NB4 (cell line): ENCODE data around the gene AIG1.

Source experiments
- CTCF ChIP-seq: IDR thresholded peaks from one replicate; pipeline ENCODE4 v1.5.1; 2012; ENCODE audit warnings: low read depth, low read length
- MAX ChIP-seq: IDR thresholded peaks from 2 replicates; pipeline ENCODE4 v1.6.1; 2011; ENCODE audit warnings: low read depth, low read length
- MYC ChIP-seq: IDR thresholded peaks from 2 replicates; pipeline ENCODE4 v1.6.1; 2011; ENCODE audit warnings: low read depth, low read length
- POLR2A ChIP-seq: IDR thresholded peaks from 2 replicates; pipeline ENCODE4 v1.6.1; 2011; ENCODE audit warnings: mild to moderate bottlenecking; ENCODE audit not compliant: insufficient read length; ENCODE audit errors: extremely low read depth

- TF ChIP-seq CTCF (no peak), POLR2A (no peak), MAX (no peak), MYC (no peak)
Observed at GRCh38 chr6:143110996-143111395, 50.3 kb downstream of the AIG1 start.
